HG02798 (cell line): ENCODE data around the gene AATK.
"Not testable (repeated sequence)": the region's sequence is repeated elsewhere in the genome, so short reads cannot be mapped to it uniquely, and the experiment has no call there.

Source experiments
- ATAC-seq: cut with Tn5 transposase; IDR thresholded peaks from one replicate; pipeline ENCODE4 v1.9.1; 2021; ENCODE audit warnings: mild to moderate bottlenecking; ENCODE audit not compliant: unreplicated experiment, poor library complexity

Gene AATK

GRCh38 chr17:81148986-81149533 is 17.0 kb downstream of the AATK start:
- ATAC-seq: no peak

GRCh38 chr17:81148571-81148970 is 17.4 kb downstream of the AATK start:
- ATAC-seq: no peak

GRCh38 chr17:81147701-81148100 is 18.3 kb downstream of the AATK start:
- ATAC-seq: no peak

GRCh38 chr17:81146208-81146607 is 19.8 kb downstream of the AATK start:
- not testable (repeated sequence) for ATAC-seq

GRCh38 chr17:81144423-81144781 is 21.6 kb downstream of the AATK start:
- no peak for ATAC-seq

- no peak for ATAC-seq
These were observed 22.2 kb downstream of the AATK start for GRCh38 chr17:81143717-81144422.

- ATAC-seq: no peak
These were observed 22.9 kb downstream of the AATK start for GRCh38 chr17:81143200-81143527.

GRCh38 chr17:81142301-81143199 is 23.5 kb downstream of the AATK start:
- ATAC-seq: no peak

GRCh38 chr17:81140695-81141094 is 25.3 kb downstream of the AATK start:
- no peak for ATAC-seq

GRCh38 chr17:81140018-81140417 is 26.0 kb downstream of the AATK start:
- no peak for ATAC-seq

GRCh38 chr17:81139428-81139827 is 26.6 kb downstream of the AATK start:
- ATAC-seq: no peak

GRCh38 chr17:81138500-81138899 is 27.5 kb downstream of the AATK start:
- no peak for ATAC-seq

GRCh38 chr17:81138083-81138482 is 27.9 kb downstream of the AATK start:
- no peak for ATAC-seq

- no peak for ATAC-seq
These were observed 28.8 kb downstream of the AATK start for GRCh38 chr17:81137248-81137647.

GRCh38 chr17:81136366-81136765 is 29.7 kb downstream of the AATK start:
- no peak for ATAC-seq

GRCh38 chr17:81135505-81136278 is 30.3 kb downstream of the AATK start:
- ATAC-seq: no peak

GRCh38 chr17:81134064-81134781 is 31.8 kb downstream of the AATK start:
- ATAC-seq: no peak

GRCh38 chr17:81132770-81133723 is 33.0 kb downstream of the AATK start:
- ATAC-seq: no peak

- no peak for ATAC-seq
These were observed 33.9 kb downstream of the AATK start for GRCh38 chr17:81132197-81132540.
